Measurements from ENCODE around the gene ZNF438. TPM values are rescaled to one million over a fixed set of nuclear protein-coding genes. Genes with fewer than 3 reads are reported as not detected.
A peak's percentile ranks its signal among the peaks of the same experiment; 100 is the strongest.
"Not testable (repeated sequence)": the region's sequence is repeated elsewhere in the genome, so short reads cannot be mapped to it uniquely, and the experiment has no call there.

The ZNF438 gene
- total RNA-seq, 4 donors from 2014 or later = 6.1 to 14.1 (median 7.1) TPM

- H3K36me3 ChIP-seq = no peaks in the 10 kb centered on the region
- peaks cover 30% of the 10 kb centered on the region for H3K4me1 ChIP-seq
- H3K4me3 ChIP-seq = no peak overlapping the region
- H3K27ac ChIP-seq = peak overlapping the region; percentile 74
- H3K27me3 ChIP-seq = no peaks in the 10 kb centered on the region
- WGBS = 68% methylated on average over 4 of the region's 4 CpGs
- no peak for DNase-seq (ENCODE audit: low spot score in 2 of 2)
- TF ChIP-seq EP300 (IDR thresholded peaks at IDR 0.05) (no peak), POLR2AphosphoS5 (IDR thresholded peaks at IDR 0.05) (peak in 1 of 3 donors; percentile 47)
- no peaks in the 10 kb centered on the region for H3K9me3 ChIP-seq
Observed at GRCh38 chr10:30984563-30985328, 46.9 kb downstream of the ZNF438 start.

- peaks cover 30% of the 10 kb centered on the region for H3K4me1 ChIP-seq
- DNase-seq (ENCODE audit: low spot score in 2 of 2); H3K27ac ChIP-seq; H3K4me3 ChIP-seq; H3K36me3 ChIP-seq; H3K9me3 ChIP-seq; H3K27me3 ChIP-seq: not testable (repeated sequence)
- 95% methylated on average over 6 of the region's 6 CpGs for WGBS
Observed at GRCh38 chr10:30983209-30983608, 48.5 kb downstream of the ZNF438 start.

GRCh38 chr10:30980951-30981616 is 50.6 kb downstream of the ZNF438 start:
- DNase-seq (ENCODE audit: low spot score in 2 of 2) = peak; percentile 83 to 85
- TF ChIP-seq CTCF (IDR thresholded peaks at IDR 0.05) = no peak
- peak in 2 of 3 donors; percentile 73 to 92 for TF ChIP-seq POLR2AphosphoS5 (IDR thresholded peaks at IDR 0.05)
- TF ChIP-seq POLR2A (IDR thresholded peaks at IDR 0.05) = no peak
- Histone ChIP-seq H3K27ac (peak overlapping the region; percentile 42), H3K27me3 (no peaks in the 10 kb centered on the region), H3K4me3 (no peak overlapping the region), H3K36me3 (no peaks in the 10 kb centered on the region), H3K9me3 (no peaks in the 10 kb centered on the region), H3K4me1 (peaks cover 27% of the 10 kb centered on the region)
- 48% methylated on average over 7 of the region's 7 CpGs for WGBS

GRCh38 chr10:30979956-30980355 is 51.7 kb downstream of the ZNF438 start:
- no peak overlapping the region for H3K4me3 ChIP-seq
- DNase-seq (ENCODE audit: low spot score in 2 of 2) = no peak
- no peaks in the 10 kb centered on the region for H3K27me3 ChIP-seq
- no peaks in the 10 kb centered on the region for H3K36me3 ChIP-seq
- WGBS = 90% methylated on average over 4 of the region's 4 CpGs
- no peaks in the 10 kb centered on the region for H3K9me3 ChIP-seq
- peaks cover 19% of the 10 kb centered on the region for H3K4me1 ChIP-seq
- no peak for TF ChIP-seq POLR2AphosphoS5 (IDR thresholded peaks at IDR 0.05)
- no peak for TF ChIP-seq EP300 (IDR thresholded peaks at IDR 0.05)
- no peak for TF ChIP-seq CTCF (IDR thresholded peaks at IDR 0.05)
- no peak for TF ChIP-seq POLR2A (IDR thresholded peaks at IDR 0.05)
- H3K27ac ChIP-seq = no peak overlapping the region

GRCh38 chr10:30978843-30979242 is 52.8 kb downstream of the ZNF438 start:
- H3K27ac ChIP-seq = no peak overlapping the region
- H3K4me3 ChIP-seq = no peak overlapping the region
- DNase-seq (ENCODE audit: low spot score in 2 of 2) = no peak
- no peaks in the 10 kb centered on the region for H3K36me3 ChIP-seq
- H3K9me3 ChIP-seq = no peaks in the 10 kb centered on the region
- TF ChIP-seq POLR2AphosphoS5 (IDR thresholded peaks at IDR 0.05) = no peak
- TF ChIP-seq POLR2A (IDR thresholded peaks at IDR 0.05) = no peak
- TF ChIP-seq CTCF (IDR thresholded peaks at IDR 0.05) = no peak
- no peak for TF ChIP-seq EP300 (IDR thresholded peaks at IDR 0.05)
- WGBS = 98% methylated on average over 2 of the region's 2 CpGs
- H3K27me3 ChIP-seq = no peaks in the 10 kb centered on the region
- peaks cover 17% of the 10 kb centered on the region for H3K4me1 ChIP-seq

GRCh38 chr10:30977385-30977784 is 54.3 kb downstream of the ZNF438 start:
- Histone ChIP-seq H3K4me1 (peaks cover 16% of the 10 kb centered on the region), H3K27me3 (no peaks in the 10 kb centered on the region), H3K9me3 (no peaks in the 10 kb centered on the region), H3K27ac (no peak overlapping the region), H3K4me3 (no peak overlapping the region), H3K36me3 (no peaks in the 10 kb centered on the region)
- TF ChIP-seq POLR2AphosphoS5 (IDR thresholded peaks at IDR 0.05) (no peak), POLR2A (IDR thresholded peaks at IDR 0.05) (no peak), CTCF (IDR thresholded peaks at IDR 0.05) (no peak), EP300 (IDR thresholded peaks at IDR 0.05) (no peak)
- WGBS = 90% methylated on average over 8 of the region's 8 CpGs
- DNase-seq (ENCODE audit: low spot score in 2 of 2) = no peak
